ENCODE data around the gene ANXA4. TPM values are rescaled to one million over a fixed set of nuclear protein-coding genes. Genes with fewer than 3 reads are reported as not detected.

Gene ANXA4
- total RNA-seq, 1 donor from 2014 or later, result 45.1 TPM

- Mint-ChIP-seq H3K27me3 (ENCODE audit: low read depth) (no peaks in the 10 kb centered on the region), H3K27ac (no peak overlapping the region), H3K36me3 (peaks cover 21% of the 10 kb centered on the region), H3K4me1 (no peaks in the 10 kb centered on the region), H3K9me3 (no peaks in the 10 kb centered on the region), H3K4me3 (no peak overlapping the region)
- TF ChIP-seq, protein P1, sequence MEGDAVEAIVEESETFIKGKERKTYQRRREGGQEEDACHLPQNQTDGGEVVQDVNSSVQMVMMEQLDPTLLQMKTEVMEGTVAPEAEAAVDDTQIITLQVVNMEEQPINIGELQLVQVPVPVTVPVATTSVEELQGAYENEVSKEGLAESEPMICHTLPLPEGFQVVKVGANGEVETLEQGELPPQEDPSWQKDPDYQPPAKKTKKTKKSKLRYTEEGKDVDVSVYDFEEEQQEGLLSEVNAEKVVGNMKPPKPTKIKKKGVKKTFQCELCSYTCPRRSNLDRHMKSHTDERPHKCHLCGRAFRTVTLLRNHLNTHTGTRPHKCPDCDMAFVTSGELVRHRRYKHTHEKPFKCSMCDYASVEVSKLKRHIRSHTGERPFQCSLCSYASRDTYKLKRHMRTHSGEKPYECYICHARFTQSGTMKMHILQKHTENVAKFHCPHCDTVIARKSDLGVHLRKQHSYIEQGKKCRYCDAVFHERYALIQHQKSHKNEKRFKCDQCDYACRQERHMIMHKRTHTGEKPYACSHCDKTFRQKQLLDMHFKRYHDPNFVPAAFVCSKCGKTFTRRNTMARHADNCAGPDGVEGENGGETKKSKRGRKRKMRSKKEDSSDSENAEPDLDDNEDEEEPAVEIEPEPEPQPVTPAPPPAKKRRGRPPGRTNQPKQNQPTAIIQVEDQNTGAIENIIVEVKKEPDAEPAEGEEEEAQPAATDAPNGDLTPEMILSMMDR (IDR thresholded peaks at IDR 0.05; ENCODE audit: unreplicated experiment), result no peak
- DNase-seq (ENCODE audit: low spot score in 2 of 2, unreplicated experiment in 2 of 2), result no peak
Measured at GRCh38 chr2:69846182-69847067, 104.5 kb downstream of the ANXA4 start.

GRCh38 chr2:69847068-69847828 lies 105.3 kb downstream of the ANXA4 start:
- no peak overlapping the region for H3K27ac Mint-ChIP-seq
- H3K9me3 Mint-ChIP-seq, result no peaks in the 10 kb centered on the region
- H3K36me3 Mint-ChIP-seq, result peaks cover 23% of the 10 kb centered on the region
- H3K4me3 Mint-ChIP-seq, result no peak overlapping the region
- H3K4me1 Mint-ChIP-seq, result no peaks in the 10 kb centered on the region
- no peak for DNase-seq (ENCODE audit: low spot score in 2 of 2, unreplicated experiment in 2 of 2)
- H3K27me3 Mint-ChIP-seq (ENCODE audit: low read depth), result no peaks in the 10 kb centered on the region
- TF ChIP-seq, protein P1 (IDR thresholded peaks at IDR 0.05; ENCODE audit: unreplicated experiment), result no peak

- Mint-ChIP-seq H3K27ac (no peak overlapping the region), H3K36me3 (peaks cover 24% of the 10 kb centered on the region), H3K4me1 (no peaks in the 10 kb centered on the region), H3K4me3 (no peak overlapping the region), H3K9me3 (no peaks in the 10 kb centered on the region), H3K27me3 (ENCODE audit: low read depth) (no peaks in the 10 kb centered on the region)
- TF ChIP-seq, protein P1 (IDR thresholded peaks at IDR 0.05; ENCODE audit: unreplicated experiment), result no peak
- no peak for DNase-seq (ENCODE audit: low spot score in 2 of 2, unreplicated experiment in 2 of 2)
Measured at GRCh38 chr2:69848186-69848790, 106.4 kb downstream of the ANXA4 start.

DNA sequence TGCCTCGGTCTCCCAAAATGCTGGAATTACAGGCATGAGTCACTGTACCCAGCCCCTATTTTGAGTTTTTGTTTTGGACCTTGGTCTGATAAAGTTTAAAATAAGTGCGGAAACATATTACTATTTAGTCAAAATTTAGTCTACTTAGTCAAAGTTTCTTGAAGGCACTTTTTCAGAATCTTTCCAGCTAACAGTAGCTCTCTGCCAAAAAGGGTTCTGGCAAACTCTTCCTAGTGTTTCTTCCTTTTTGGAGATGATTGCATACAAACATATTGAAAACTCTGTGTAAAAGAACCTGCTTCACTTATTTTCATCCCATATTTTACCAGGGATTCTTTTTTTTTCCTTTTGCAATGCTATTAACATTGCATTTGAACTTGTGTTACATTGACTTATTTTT lies 116.3 kb downstream of the ANXA4 start:
- H3K36me3 Mint-ChIP-seq, result peaks cover 8% of the 10 kb centered on the region
- H3K4me3 Mint-ChIP-seq, result no peak overlapping the region
- H3K27ac Mint-ChIP-seq, result no peak overlapping the region

DNA sequence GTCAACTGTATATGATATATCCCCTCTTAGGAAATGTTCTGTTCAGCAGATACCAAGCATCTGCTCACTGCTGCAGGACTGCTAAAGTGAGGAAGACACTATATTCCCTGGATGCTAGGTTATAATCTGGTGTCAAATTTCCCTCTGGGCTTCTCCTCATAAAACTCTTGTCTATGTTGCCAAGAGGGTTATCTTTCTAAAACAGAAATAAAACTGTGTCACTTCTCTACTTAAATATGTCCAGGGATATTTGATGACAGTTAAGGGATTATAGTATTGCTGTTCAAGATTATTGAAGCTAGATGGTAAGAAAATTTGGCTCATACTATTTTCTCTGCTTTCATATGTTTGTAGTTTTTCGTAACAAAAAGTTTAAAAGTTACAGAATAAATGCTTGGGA lies 121.4 kb downstream of the ANXA4 start:
- no peak overlapping the region for H3K4me3 Mint-ChIP-seq

More for the DNA sequence above, 116.3 kb downstream of the ANXA4 start:
- H3K27me3 Mint-ChIP-seq (ENCODE audit: low read depth), result no peaks in the 10 kb centered on the region
- H3K9me3 Mint-ChIP-seq, result no peaks in the 10 kb centered on the region
- TF ChIP-seq, protein P1 (IDR thresholded peaks at IDR 0.05; ENCODE audit: unreplicated experiment), result no peak
- H3K4me1 Mint-ChIP-seq, result no peaks in the 10 kb centered on the region
- DNase-seq (ENCODE audit: low spot score in 2 of 2, unreplicated experiment in 2 of 2), result no peak

More for the DNA sequence above, 121.4 kb downstream of the ANXA4 start:
- Mint-ChIP-seq H3K36me3 (peaks cover 21% of the 10 kb centered on the region), H3K27ac (no peak overlapping the region), H3K27me3 (ENCODE audit: low read depth) (no peaks in the 10 kb centered on the region), H3K9me3 (no peaks in the 10 kb centered on the region), H3K4me1 (peaks cover 3% of the 10 kb centered on the region)
- DNase-seq (ENCODE audit: low spot score in 2 of 2, unreplicated experiment in 2 of 2), result no peak
- TF ChIP-seq, protein P1 (IDR thresholded peaks at IDR 0.05; ENCODE audit: unreplicated experiment), result no peak

Other genes with a start within 250 kb of the ANXA4 start
- gene AAK1, start 98.4 kb upstream of the ANXA4 start, total RNA-seq, result 65.4 to 70.7 TPM (median 66.4 TPM) in 3 replicates
- gene GMCL1, start 87.5 kb downstream of the ANXA4 start, total RNA-seq, result 14.1 to 18.6 TPM (median 16.3 TPM) in 3 replicates
- 44.4 to 48.7 TPM (median 45.6 TPM) in 3 replicates for gene SNRNP27, start 151.8 kb downstream of the ANXA4 start, total RNA-seq
- gene MXD1, start 173.0 kb downstream of the ANXA4 start, total RNA-seq, result 8.7 to 10.4 TPM (median 9.7 TPM) in 3 replicates
- 2.6 to 3.6 TPM (median 3.5 TPM) in 3 replicates for gene ASPRV1, start 219.5 kb downstream of the ANXA4 start, total RNA-seq

Data from mesothelial cell of epicardium (in vitro differentiated cells).